ENCODE data around the gene ITGA1.

Gene ITGA1

GRCh38 chr5:52895572-52896413 is 108.1 kb downstream of the ITGA1 start:
- DNase-seq (ENCODE audit: low read depth in 2 of 3, low spot score in 1 of 3) = no peak

- DNase-seq (ENCODE audit: low read depth in 2 of 3, low spot score in 1 of 3) = no peak
These were observed 109.0 kb downstream of the ITGA1 start for GRCh38 chr5:52896534-52897237.

GRCh38 chr5:52897238-52897614 is 109.5 kb downstream of the ITGA1 start:
- no peak for DNase-seq (ENCODE audit: low read depth in 2 of 3, low spot score in 1 of 3)

GRCh38 chr5:52898961-52899680 is 111.4 kb downstream of the ITGA1 start:
- DNase-seq (ENCODE audit: low read depth in 2 of 3, low spot score in 1 of 3) = no peak

- no peak for DNase-seq (ENCODE audit: low read depth in 2 of 3, low spot score in 1 of 3)
These were observed 115.4 kb downstream of the ITGA1 start for GRCh38 chr5:52903142-52903541.

GRCh38 chr5:52906343-52906742 is 118.6 kb downstream of the ITGA1 start:
- DNase-seq (ENCODE audit: low read depth in 2 of 3, low spot score in 1 of 3) = no peak

GRCh38 chr5:52906845-52907244 is 119.1 kb downstream of the ITGA1 start:
- no peak for DNase-seq (ENCODE audit: low read depth in 2 of 3, low spot score in 1 of 3)

GRCh38 chr5:52909192-52909591 is 121.5 kb downstream of the ITGA1 start:
- no peak for DNase-seq (ENCODE audit: low read depth in 2 of 3, low spot score in 1 of 3)

- DNase-seq (ENCODE audit: low read depth in 2 of 3, low spot score in 1 of 3) = no peak
These were observed 122.4 kb downstream of the ITGA1 start for GRCh38 chr5:52910071-52910470.

- peak; percentile 12 to 57 (median 19) for DNase-seq (ENCODE audit: low read depth in 2 of 3, low spot score in 1 of 3)
These were observed 127.6 kb downstream of the ITGA1 start for GRCh38 chr5:52915176-52915875.

GRCh38 chr5:52920929-52921328 is 133.2 kb downstream of the ITGA1 start:
- no peak for DNase-seq (ENCODE audit: low read depth in 2 of 3, low spot score in 1 of 3)

GRCh38 chr5:52922384-52922783 is 134.7 kb downstream of the ITGA1 start:
- DNase-seq (ENCODE audit: low read depth in 2 of 3, low spot score in 1 of 3) = no peak

GRCh38 chr5:52924456-52924855 is 136.7 kb downstream of the ITGA1 start:
- DNase-seq (ENCODE audit: low read depth in 2 of 3, low spot score in 1 of 3) = no peak

- no peak for DNase-seq (ENCODE audit: low read depth in 2 of 3, low spot score in 1 of 3)
These were observed 137.3 kb downstream of the ITGA1 start for GRCh38 chr5:52925001-52925400.

GRCh38 chr5:52928689-52929088 is 141.0 kb downstream of the ITGA1 start:
- DNase-seq (ENCODE audit: low read depth in 2 of 3, low spot score in 1 of 3) = no peak

- no peak for DNase-seq (ENCODE audit: low read depth in 2 of 3, low spot score in 1 of 3)
These were observed 150.5 kb downstream of the ITGA1 start for GRCh38 chr5:52938226-52938625.

- DNase-seq (ENCODE audit: low read depth in 2 of 3, low spot score in 1 of 3) = no peak
These were observed 155.6 kb downstream of the ITGA1 start for GRCh38 chr5:52943285-52943684.

- DNase-seq (ENCODE audit: low read depth in 2 of 3, low spot score in 1 of 3) = no peak
These were observed 156.1 kb downstream of the ITGA1 start for GRCh38 chr5:52943808-52944207.

- no peak for DNase-seq (ENCODE audit: low read depth in 2 of 3, low spot score in 1 of 3)
These were observed 157.3 kb downstream of the ITGA1 start for GRCh38 chr5:52945040-52945439.

GRCh38 chr5:52947208-52947607 is 159.5 kb downstream of the ITGA1 start:
- DNase-seq (ENCODE audit: low read depth in 2 of 3, low spot score in 1 of 3) = no peak

GRCh38 chr5:52947851-52948250 is 160.1 kb downstream of the ITGA1 start:
- no peak for DNase-seq (ENCODE audit: low read depth in 2 of 3, low spot score in 1 of 3)
